HG02642 (cell line): ENCODE measurements around the gene COL4A5.

Experiments
- ATAC-seq: cut with Tn5 transposase; IDR thresholded peaks from one replicate; pipeline ENCODE4 v1.9.1; 2021; ENCODE audit warnings: mild to moderate bottlenecking; ENCODE audit not compliant: unreplicated experiment, poor library complexity

Gene COL4A5

DNA sequence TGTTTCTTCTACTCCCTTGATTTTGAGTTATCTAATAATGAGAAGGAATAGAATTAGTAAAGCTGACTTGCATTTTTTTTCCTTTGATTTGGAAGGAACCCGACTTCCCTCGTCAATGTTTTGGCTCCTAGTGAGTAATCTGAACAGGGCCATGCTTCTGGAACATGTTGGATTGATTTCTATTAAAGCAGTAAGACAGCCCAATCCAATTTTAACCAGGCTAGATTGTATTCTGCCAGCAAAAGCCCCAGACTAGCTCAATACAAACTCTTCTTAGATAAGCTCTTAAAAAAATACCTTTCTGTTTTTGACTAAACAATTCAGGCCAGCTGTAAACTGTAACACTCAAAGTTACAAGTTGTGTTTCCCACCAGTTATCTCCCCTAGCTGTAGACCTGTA is 170.5 kb downstream of the COL4A5 start:
- ATAC-seq = no peak

DNA sequence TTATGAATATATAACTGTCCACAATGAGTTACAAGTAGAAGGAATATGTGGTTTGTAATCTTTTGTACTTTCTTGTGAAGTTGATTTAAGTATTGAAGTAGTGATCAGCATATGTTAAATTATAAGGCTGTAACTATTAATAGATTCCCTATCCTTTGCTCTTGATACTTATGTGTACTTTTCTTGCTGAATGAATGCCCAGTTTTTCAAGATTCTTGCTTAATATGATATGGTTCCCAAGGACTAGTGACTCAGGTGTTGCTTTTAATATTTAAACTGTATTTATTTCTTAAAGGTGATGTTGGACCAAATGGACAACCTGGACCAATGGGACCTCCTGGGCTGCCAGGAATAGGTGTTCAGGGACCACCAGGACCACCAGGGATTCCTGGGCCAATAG is 175.0 kb downstream of the COL4A5 start:
- ATAC-seq = no peak

DNA sequence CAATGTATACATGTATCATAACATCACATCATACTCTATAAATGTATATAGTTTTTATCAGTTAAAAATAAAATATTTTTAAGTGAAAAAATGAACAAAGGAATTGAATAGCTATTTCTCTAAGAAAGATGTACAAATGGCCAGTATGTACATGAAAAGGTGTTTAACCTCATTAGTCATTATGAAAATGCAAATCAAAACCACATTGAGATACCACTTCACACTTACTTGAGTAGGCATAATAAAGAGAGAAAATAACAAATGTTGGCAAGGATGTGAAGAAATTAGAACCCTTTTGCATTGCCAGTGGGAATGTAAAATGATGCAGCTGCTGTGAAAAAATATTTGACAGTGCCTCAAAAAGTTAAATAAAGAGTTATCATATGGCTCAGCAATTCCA is 201.2 kb downstream of the COL4A5 start:
- ATAC-seq = no peak

DNA sequence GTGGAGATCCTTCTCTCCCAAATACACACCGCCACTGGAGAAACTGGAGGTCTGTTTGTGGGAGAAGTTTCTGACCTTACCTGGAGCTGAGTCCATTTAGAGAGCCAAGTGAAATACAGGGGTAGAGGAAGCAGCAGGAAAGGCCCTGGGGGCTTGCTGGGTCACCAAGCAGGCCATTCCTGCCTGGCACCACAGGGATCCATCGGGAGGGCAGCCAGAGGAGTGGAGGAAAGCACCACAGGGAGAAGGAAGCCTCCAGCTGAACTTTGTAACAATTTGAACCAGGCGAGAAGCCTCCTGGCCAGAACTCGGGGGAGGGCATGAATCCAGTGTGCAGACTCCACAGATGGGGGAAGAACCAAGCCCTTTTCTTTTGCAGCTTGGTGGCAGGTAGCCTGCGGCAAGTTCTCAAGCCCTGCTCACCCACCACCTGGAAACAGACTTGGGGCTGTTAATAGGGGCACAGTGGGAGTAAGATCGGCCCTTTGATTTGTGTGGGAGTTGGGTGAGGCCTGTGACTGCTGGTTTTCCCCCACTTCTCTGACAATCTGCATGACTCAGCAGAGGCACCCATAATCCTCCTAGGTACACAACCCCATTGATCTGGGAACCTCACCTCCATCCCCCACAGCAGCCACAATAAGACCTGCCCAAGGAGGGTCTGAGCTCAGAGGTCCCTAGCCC is 202.1 kb downstream of the COL4A5 start:
- no peak for ATAC-seq

DNA sequence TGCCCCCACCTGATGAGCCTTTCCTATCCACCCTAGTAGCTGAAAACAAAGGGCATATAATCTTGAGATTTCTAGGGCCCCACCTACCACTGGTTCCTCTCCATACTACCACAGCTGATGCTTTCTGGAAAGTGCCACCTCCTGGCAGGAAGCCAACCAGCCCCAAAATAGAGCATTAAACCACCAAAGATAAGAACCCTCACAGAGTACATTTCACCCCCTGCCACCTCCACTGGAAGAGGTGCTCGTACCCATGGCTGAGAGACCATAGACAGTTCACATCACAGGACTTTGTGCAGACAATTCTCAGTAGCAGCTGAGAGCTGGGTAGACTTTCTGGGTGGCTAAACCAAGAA is 202.6 kb downstream of the COL4A5 start:
- no peak for ATAC-seq

DNA sequence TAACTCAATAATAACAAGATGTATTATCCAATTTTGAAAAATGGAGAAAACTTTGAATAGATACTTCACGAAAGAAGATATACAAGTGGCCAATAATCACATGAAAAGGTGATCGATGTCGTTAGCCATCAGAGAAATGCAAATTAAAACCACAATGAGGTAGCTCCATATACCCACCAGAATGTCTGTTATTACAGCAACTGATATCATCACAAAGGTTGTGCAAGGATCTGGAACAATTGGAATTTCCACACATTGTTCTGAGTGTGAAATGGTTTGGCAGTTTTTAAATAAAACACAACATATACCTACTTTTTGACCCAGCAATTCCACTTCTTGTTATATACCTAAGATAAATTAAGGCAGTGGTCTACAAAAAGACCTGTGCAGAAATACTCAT is 225.1 kb downstream of the COL4A5 start:
- no peak for ATAC-seq

DNA sequence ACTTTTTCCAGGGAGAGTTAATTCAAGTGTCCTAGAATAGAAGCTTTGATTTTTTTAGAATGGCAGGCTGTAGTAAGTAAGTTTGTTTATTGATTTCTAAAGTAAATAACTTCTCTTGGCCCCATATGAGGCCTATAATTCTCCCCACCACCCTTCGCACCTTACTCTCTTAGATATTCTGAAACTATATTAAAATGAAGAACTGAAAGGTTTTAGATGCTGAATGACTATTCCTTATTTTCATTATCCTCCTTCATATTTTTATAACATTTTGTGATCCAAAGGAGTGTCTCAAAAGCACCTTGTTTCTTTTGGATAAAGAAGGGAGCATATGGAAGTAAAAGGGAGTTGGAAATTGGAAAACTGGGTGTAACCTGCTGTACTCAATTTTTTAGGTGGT is 226.5 kb downstream of the COL4A5 start:
- ATAC-seq = no peak

DNA sequence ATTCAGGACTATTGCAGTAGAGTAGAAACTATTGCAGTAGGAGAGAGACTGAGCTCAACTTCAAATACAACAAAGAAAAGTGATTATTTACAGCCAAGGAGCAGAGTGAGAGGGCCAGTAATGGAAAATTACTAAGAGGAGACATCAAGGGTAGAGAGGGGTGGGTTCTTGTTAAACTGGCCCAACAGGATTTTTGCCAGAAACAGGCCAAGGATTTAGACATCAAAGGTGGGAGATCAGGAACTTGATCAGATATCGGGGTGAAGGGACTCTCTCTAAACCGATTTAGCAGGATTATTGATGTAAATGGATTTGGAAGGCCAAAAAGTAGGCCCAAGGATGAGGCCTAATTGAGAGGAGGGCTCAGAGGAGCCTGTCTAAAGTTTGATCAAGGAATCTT is 231.9 kb downstream of the COL4A5 start:
- no peak for ATAC-seq

DNA sequence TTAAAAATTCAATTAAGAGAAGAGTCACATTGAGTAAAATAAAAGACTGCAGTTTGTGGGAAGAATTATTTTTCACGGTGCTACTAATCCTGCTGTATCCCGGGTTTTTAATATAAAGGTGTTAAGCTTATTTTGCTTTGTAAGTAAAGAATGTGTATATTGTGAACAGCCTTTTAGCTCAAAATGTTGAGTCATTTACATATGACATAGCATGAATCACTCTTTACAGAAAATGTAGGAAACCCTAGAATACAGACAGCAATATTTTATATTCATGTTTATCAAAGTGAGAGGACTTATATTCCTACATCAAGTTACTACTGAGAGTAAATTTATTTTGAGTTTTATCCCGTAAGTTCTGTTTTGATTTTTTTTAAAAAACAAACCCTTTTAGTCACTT is 257.1 kb downstream of the COL4A5 start:
- ATAC-seq = no peak

DNA sequence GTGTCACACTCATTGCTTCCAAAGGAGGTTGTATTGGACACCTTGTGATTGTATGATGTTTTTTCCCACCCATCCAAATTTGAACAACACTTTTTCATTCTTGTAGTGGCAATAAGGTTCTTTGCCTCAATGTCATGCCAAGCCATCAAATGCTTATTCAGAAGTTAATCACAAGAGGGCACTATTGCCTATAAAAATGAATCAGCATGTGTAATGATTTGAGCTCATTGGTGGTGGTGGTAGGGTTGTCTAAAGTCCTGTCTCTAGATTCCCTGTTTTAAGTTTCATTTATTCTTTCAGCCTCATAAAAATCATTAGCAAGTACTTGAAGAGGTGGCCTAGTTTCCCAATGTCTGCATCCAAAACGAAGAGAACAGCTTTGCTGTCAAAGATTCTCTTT is 259.7 kb downstream of the COL4A5 start:
- peak; percentile 71 for ATAC-seq

DNA sequence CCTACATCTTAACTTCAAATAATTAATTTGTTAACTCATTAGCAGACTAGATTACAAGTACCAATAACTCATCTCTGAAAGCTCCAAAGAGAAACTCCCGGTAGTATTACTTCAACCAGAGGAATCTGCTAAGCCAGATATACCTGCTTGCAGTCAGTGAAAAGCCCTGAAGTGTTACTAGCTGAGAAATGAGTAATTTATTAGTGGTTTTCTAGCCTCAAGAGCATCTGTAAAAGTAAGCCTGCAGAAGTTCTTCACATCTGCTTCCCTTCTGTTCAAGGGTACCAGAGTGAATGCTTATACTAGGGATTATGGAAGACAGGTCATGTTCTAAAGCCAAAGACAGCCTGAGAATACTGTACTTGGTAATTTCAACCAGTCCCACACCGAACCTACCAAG is 262.0 kb downstream of the COL4A5 start:
- no peak for ATAC-seq

DNA sequence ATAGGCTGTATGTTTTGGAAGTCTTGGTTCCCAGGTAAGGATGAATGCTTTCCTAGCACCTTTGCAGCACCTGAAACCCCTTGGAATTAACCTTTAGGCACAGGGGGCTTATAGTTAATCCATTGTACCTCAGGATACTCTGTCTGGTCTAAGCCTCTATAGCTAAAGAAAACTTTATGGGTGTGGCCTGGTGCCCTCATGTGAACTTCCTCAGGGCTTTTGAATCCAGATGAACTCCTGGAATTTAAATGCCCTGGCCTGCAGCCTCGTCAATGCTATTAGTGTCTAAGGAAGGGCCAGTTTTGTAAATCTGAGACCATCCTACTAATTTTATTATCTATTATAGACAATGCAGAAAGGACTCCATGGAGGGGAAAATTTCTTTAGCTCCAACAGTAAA is 262.9 kb downstream of the COL4A5 start:
- ATAC-seq = no peak

DNA sequence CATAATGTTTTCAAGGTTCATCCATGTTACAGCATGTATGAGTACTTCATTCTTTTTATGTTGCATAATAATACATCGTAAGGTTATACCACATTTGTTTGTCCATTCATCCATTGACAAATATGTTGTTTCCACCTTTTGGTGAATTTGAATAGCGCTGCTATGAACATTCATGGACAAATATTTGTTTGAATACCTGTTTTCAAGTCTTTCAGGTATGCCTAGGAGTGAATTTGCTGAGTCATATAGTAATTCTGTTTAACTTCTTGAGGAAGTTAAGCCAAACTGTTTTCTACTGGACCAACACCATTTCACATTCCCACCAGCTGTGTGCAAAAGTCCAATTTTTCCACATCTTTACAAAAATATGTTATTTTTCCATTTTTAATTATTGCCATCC is 265.2 kb downstream of the COL4A5 start:
- no peak for ATAC-seq

DNA sequence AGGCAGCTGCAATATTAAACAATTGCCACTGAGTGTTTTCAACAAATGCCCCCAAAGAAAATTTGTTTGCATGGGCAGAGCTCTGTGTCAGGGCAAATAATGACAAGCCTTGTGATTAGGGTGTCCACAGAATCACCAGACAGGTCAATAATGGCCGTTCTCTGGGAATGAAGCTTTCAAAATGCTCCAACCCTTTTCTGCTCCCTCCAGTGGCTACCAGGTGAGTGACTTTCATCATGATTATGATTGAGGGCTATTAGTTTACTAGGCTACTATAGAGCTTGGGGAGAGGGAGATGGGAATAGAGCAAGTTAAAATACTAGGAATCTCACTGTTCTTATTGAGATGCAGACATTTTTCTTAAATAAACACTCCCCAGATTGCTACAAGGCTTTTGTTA is 273.2 kb downstream of the COL4A5 start:
- ATAC-seq = no peak

DNA sequence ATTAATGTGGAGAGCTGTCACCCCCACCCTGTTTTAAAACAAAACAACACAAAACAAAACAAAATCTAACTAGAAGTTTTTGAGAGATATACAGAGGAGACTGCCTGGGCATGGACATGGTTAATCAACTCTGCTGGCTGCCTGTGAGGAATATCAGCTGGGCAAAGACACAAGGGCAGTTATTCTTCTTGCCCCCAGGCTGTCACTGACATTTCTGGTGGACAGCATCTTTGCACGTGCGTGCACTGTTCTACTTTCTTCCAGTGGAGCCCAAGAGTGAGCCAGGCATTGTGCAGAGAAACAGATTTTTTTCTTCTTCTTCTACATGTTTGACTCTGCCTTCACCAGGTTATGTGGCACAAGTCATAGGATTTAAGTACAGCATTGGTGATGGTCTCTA is 282.9 kb downstream of the COL4A5 start:
- ATAC-seq = no peak

DNA sequence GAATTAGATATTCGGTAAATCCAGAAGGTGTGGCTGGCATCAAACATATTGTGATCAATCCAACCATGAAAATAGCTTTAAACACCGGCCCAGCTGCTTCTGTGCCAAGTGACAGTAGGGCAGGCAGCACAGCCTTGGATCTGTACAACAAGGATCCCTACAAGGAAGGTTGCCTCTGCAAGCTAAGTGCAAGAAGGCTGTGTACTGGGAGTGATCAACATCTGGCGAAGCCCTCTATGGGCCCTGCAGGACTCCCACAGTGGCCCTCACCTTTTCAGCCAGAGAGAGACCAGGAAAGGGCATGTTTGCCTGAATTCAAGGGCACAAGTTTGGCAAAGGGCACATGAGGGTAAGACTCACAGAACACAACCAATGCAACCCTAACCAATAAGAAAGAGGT is 287.1 kb downstream of the COL4A5 start:
- no peak for ATAC-seq

DNA sequence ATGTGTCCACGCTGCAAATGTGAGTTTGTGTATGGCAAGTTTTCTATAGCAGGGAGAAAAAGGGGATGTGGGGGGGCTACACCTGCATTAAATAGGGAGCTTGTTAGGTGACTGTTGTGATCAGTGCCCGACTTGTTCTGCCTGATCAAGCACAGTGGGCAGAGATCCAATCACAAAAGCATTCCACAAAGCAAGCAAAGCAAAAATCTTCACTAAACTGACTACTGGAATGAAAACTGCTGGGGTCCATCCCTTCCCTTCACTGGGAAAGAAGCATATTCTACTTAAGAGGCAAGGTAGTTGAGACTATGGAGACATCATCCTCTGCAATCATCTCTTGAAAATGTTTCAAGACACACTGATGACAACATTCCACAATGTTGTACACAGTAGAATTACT is 291.5 kb downstream of the COL4A5 start:
- ATAC-seq = no peak

DNA sequence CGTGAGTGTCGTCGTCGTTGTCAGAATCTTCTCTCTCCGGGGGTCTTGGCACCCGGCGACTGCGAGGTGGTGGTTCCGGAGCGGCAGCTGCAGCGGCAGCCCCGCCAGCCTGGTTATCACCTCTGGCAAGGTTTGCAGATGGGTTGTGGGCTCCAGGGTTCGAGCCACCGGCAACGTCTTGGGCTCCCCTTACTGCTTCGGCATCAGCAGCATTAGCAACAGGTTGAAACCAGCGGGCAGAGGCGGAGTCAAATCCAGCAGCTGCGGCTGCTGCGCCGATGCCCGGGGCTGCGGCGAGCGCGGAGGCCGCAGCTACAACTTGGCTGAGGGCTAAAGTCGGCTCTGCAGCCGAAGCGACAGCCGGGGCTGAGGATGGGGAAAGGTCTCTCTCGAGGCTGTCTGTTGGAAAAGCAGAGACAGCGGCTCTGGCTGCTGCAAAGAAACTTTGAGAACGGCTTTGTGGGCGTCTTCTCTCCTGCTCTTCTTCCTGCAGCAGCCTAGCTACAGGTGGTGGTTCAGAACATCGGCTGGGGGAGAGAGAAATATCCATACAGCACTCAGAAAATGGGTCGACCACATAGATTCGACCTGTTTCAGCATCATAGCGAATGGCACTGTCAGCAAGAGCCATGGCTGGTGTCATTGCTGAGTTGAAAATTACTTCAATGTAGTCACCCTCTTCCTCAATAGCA is 293.1 kb downstream of the COL4A5 start:
- no peak for ATAC-seq

DNA sequence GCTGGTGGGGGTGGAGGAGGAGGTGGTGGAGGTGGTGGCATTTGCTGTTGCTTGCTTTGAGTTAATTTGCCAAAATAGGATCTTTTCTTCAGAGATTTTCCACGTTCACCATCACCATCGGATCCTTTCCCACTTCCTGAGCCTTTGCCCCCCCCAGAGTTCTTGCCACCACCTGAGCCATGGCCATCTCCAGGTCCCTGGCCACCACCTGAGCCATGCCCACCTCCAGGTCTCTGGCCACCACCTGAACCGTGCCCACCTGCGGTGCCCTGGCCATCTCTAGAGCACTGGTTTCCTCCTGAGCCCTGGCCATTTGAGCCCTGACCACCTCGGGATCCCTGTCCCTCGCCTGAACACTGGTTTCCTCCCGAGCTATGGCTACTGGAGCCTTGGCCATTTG is 294.8 kb downstream of the COL4A5 start:
- no peak for ATAC-seq

DNA sequence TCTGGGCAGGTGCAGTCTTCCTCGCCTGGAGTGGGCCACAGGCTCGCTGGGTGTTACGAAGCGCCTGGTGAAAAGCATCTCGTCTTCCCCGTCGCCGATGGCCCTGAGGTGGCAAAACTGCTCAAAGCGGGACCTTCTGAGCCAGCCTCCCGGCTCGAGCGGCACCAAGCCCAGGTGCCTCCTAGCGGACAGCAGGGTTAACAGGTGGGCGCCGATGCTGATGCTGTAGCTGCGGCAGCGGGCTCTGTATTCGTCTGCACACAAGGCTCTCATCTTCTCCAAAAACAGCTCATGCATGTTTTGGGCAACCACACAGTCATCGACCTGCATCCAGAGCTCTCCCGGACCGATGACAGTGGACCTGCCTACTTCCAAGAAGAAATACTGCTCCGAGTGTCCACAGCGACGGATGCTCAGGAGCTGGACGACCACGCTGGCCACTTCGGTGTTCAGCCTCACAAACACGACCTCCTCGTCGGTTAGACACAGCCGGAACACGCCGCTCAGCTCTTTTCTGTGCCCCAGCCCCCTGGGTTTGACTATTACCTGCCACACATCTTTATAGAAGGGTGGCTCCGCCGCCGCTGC is 295.5 kb downstream of the COL4A5 start:
- ATAC-seq = no peak

DNA sequence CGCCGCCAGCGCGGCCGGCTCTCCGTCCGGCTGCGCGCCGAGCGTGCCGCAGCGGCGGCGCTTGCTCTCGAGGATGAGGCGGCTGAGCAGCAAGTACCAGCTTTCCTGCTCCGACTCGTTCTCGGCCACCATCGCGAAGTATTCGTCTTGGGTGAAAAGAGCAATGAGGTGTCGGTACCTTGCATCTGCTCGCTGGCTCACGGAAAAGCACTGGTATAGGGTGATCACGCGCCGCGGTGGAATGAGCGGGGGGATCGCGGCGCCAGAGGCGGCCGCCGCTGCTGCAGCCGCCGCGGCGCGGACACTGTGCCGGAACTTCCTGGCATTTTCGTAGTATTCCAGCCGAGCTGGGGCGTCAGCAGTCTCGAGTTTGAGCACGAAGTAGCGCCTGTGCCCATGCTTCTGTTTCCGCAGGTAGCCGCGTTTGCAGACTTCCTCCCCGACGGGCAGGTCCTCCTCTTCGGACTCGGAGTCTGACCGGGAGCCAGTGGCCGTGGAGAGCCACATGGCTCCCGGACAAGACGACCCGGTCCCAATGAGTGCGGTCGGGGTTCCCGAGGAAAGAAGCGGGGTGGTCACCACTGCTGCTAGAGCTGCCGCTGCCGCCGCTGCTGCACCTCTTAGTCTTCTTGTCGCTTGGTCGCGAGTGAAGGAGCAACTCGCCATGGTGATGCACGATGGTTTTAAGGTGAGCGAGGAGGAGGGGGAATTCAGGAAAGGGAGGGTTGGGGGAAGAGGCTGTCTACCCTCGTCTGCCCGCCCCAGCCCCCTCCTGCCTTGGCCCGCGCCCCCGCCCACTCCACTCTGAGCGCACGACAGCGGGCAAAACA is 296.3 kb downstream of the COL4A5 start:
- ATAC-seq = no peak
